Measurements from ENCODE around the gene ZBTB1.

DNA sequence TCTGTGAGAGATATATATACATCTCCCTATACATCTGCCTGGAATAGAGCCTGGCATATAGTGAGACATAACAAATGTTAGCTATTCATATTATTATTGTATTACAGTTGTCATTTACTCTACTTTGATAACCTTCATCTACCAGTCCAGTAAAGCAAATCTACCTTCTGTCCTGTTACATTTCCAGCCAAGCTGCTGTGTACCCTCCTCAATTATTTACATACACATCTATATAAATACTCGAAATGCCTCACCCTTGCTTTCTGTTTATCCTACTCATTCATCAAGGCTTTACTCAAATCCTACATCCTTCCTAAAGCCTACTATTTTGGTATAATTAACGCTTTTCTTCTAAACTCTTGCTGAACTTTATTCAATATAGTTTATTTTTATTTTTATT lies 8.7 kb downstream of the ZBTB1 start:
- TF ChIP-seq, protein P1, sequence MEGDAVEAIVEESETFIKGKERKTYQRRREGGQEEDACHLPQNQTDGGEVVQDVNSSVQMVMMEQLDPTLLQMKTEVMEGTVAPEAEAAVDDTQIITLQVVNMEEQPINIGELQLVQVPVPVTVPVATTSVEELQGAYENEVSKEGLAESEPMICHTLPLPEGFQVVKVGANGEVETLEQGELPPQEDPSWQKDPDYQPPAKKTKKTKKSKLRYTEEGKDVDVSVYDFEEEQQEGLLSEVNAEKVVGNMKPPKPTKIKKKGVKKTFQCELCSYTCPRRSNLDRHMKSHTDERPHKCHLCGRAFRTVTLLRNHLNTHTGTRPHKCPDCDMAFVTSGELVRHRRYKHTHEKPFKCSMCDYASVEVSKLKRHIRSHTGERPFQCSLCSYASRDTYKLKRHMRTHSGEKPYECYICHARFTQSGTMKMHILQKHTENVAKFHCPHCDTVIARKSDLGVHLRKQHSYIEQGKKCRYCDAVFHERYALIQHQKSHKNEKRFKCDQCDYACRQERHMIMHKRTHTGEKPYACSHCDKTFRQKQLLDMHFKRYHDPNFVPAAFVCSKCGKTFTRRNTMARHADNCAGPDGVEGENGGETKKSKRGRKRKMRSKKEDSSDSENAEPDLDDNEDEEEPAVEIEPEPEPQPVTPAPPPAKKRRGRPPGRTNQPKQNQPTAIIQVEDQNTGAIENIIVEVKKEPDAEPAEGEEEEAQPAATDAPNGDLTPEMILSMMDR (IDR thresholded peaks at IDR 0.05): no peak
- TF ChIP-seq POLR2A (IDR thresholded peaks at IDR 0.05): no peak

All from Peyer's patch (tissue), 4 donors.